IPS-18c (cell line): Measurements from ENCODE around the gene TMEM255A.

ENCODE experiments used
- H3K4me3 ChIP-seq: 2 replicates; pipeline ENCODE4 v1.7.0; 2013; ENCODE audit warnings: low read depth, mild to moderate bottlenecking, low read length, moderate library complexity; ENCODE audit not compliant: insufficient read depth
- H3K9me3 ChIP-seq: one replicate; pipeline ENCODE4 v1.6.1; 2013; ENCODE audit warnings: mild to moderate bottlenecking, low read length, moderate library complexity; ENCODE audit not compliant: control insufficient read depth, insufficient read depth

Gene TMEM255A

DNA sequence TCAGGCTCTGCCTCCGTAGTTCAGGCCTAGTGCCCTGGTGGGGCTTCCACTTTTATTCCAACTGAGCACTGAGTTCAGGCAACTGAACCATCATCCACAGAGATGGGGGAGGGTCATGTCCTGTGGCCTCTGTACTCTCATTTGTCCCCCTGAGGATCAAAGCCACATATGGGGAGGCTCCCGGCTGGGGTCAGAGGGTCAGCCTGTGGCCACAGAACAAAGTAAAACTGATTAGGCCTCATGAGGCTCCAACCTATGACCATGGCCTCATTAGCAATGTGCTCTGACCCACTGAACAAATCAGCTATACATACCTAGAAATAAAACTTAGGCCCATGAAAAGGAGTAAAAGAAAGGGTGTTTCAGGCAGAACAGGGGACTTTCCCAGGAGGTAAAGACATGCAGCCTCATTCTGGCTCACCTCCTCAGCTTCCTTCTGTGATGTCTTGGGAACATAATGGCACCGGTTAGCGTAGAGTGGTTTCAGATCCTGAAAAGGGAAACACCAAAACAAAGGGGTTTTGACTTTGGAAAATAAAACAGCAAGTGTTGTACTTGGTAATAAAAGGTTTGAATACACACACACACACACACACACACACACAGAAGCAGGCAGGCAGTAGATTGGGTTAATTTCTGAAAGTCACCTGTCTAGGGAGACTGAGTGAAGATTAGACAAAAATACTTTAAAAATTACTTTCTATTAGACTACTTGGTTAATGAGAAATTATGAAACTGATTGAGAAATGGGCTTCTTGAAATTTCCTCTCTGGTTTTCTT, 24.3 kb downstream of the TMEM255A start:
- Histone ChIP-seq H3K4me3 (no peak overlapping the region), H3K9me3 (peaks cover 5% of the 10 kb centered on the region)

DNA sequence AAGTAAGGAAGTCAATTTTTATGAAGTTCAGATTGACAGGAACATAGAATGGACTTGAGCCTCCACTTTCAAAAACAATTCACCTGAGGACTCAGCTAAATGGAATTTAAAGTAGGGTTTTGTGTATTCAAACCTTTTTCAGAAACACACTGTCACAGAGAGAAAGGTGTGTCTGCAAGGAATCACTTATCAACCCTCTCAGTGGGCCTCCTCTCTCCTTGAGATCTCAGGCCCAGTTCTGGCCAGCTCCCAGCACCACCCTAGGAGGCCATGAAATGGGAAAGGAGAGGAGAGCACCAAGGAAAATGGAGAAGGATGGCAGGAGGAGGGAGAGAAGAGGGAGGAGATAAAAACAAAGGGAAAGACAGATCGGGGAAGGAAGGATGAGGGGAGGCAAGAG, 28.6 kb downstream of the TMEM255A start:
- Histone ChIP-seq H3K9me3 (peaks cover 5% of the 10 kb centered on the region), H3K4me3 (no peak overlapping the region)

DNA sequence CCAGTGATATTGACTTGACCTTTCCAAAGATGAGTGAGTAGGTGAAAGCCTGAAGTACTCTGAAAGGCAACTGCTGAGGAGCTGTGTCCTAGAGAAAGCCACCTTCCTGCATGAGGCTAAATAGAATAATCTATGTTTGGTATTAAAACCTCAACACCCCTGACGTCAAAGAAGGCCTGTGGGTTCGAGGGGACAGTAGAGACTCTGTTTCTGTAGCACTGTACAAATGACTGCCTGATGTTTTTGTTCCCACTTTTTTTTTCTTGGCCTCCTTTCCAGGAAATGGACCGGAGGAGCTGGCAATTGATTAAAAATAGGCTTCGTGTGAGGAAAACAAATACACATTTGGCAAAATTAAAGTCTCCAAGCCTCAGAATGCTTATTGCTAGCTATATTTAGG, 29.5 kb downstream of the TMEM255A start:
- Histone ChIP-seq H3K9me3 (peaks cover 4% of the 10 kb centered on the region), H3K4me3 (no peak overlapping the region)

DNA sequence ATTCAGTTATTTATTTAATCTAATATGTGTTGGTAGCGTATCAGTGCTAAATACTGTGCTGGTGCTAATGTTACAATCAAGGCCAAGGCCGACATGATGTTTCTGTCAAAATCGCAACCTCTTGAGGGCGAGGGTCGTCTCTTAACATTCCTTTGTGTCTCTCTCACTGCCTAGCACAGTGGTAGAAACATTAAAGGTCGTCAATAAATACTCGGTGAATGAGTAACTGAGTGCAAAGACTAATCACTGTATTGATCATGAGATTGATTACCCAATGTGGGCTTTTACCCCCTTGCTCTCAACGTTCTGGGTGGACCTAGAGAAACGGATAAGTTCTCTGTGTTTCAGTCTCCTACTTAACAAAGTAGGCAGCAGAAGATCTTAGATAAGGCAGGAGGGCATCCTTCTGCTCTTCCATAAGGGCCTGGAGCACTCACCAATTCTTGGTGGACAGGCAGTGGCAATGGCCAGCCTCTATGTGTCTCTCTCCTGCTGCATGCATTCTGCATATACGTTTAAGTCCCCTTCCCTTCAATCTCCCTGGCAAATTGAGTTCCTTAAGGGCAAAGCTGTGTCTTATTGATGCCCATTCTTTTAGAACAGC, 30.1 kb downstream of the TMEM255A start:
- H3K4me3 ChIP-seq = no peak overlapping the region
- peaks cover 2% of the 10 kb centered on the region for H3K9me3 ChIP-seq

DNA sequence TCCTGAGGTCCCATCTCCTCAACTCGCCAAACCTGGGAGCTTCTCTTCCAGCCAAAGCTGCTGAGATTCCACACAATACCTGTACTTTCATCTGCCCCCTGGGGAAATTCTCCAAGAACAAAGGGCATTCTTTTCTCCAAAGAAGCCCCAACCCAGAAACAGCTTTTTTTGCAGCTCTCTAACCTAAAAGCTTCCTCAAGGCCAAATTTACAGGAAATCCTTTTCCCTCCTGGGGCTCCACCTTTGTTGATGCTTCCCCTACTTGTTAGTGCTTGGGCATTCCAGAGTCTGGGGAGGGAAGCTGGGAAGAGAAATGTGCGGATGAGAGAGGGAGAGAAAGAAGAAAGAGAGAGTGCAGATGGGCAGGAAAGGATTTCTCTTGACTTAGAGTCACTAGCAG, 36.3 kb downstream of the TMEM255A start:
- Histone ChIP-seq H3K4me3 (no peak overlapping the region), H3K9me3 (peaks cover 6% of the 10 kb centered on the region)

DNA sequence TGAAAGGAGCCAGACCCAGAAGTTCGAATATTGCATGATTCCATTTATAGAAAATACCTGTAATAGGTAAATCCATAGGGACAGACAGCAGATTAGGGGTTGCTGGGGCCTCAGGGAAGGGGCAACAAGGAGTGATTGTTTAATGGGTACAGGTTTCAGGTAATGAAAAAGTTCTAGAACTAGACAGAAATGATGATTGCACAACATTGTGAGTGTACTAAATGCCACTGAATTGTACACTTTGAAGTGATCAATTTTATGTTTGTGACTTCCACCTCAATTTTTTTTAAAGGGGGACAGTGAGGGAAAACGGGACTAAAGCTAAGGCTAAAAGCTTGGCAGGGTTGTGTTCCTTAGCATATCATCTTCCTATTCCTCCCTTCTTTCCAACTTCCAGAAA, 37.1 kb downstream of the TMEM255A start:
- H3K9me3 ChIP-seq = peaks cover 6% of the 10 kb centered on the region
- no peak overlapping the region for H3K4me3 ChIP-seq

DNA sequence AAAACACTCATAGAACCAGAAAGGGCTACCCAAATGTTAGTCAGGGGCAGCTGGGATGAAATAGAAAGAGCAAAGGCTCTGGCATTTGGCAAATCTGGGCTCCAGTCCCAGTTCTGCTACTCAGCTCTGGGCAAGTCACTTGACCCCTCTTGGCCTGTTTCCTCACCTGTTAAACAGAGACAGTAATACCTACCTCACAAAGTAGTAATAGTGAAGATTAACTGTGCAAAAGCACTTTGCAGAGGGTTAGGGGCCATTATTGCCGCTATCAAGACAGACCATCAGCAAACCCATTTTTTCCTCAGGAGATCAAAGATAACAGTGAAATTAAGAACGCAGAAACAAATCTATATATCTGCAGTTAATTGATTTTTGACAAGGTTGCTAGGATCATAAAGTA, 40.0 kb downstream of the TMEM255A start:
- no peak overlapping the region for H3K4me3 ChIP-seq
- peaks cover 9% of the 10 kb centered on the region for H3K9me3 ChIP-seq

DNA sequence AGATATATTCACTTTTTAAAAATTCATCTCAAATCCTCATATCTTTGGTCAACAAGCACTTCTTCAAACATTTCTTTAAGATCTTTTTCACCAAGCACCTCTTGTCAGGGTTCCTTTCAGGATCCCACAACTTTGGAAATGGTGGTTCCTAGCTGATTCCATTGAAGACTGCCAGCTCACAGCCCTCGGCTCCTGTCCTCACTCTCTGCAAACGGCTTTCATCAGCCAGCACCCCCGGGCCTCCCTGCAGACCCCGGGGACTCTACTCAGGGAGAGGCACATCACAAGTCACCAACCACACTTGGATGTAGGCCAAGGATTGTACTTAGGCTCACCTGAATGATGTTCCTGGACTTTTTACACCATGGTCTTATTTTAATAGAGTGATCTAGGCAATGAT, 40.7 kb downstream of the TMEM255A start:
- H3K9me3 ChIP-seq = peaks cover 6% of the 10 kb centered on the region
- no peak overlapping the region for H3K4me3 ChIP-seq

DNA sequence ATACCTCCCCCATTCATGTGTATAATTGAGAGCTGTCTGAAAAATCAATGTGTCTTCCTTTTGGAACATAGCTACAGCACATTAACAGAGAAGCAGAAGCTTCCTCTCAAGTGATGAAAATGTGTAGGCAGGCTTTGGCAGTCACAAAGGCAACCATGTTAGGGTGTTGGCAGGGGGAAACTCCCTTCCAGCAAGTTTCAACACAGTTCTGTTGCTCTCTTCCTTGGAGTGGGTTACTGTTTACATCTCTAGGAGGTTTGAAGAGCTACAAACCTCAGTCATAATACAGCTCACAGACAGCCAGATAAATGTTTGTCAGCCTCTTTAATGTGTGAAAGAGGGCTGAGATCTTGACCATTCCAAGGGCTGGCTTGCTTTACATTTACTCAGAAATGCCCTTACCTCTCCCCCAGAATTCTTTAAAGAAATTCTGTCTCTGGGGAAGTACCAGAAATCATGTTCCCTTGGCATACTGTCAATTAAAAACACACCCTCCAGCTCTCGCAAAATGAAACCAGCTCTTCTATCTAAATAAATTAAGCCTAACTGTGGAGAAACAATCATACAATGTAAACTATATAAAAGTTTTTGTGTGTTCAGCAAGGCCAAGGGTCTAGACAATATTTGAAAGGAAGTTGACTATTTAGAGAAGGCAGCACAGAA, 41.8 kb downstream of the TMEM255A start:
- Histone ChIP-seq H3K4me3 (no peak overlapping the region), H3K9me3 (peaks cover 6% of the 10 kb centered on the region)

DNA sequence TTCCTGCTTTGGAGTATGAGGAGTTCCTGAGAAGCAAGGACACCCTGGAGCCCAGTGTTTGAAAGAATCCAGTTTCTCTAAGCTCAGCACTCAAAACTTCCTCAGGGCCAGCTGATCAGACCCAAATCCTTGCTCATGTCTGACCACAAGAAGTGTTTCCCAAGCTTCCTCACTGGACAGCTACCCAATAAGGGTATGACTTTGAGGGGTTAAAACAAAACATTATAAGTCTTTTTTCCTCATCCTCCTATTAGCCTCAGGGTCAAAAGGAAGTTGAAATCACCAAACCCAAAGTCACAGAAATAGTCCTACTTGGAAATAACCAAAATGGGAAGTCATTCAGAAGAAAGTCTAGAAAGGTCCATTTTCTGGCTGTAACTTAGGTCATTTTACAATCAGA, 46.9 kb downstream of the TMEM255A start:
- Histone ChIP-seq H3K4me3 (no peak overlapping the region), H3K9me3 (peaks cover 3% of the 10 kb centered on the region)

DNA sequence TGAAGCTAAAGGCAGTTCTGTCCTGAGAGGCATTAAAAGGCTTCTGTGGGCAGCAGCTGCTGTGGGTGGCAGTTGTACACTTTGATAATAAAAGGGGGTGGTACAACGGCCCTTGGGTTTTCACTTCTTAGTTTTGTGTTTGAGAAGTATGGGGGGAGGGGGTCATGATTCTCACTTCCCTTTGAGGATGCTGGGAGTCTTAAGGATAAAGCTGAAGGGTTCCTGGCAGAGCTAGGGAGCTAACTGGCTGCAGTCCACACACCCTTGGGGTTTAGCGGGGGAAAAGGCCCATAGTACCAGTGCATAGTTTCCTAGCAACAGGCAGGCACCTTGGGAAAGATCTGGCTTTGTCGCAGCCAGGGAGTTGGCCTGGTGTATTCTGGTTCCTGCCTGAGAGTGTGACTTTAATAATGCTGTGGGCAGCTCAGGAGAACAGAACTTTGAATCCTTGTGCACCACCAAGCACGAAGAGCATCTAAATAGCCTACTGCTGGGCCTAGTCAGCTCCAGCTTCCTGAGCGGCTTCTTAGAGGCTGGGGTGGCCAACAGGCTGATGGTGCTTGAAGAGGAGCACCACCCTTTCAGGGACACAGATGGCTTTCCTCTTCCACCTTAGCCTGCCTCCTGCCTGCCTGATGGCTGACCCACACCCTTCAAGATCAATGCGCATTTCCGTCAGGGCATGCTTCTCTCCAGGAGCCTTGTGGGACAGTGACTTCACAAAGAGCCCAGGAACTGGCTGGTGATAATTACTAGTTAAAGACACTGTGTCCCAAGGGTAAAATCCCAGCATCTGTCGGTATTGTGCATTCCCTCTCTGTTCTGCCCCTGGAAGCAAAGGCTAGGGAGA, 48.2 kb downstream of the TMEM255A start:
- Histone ChIP-seq H3K4me3 (no peak overlapping the region; the same call in 1 of the 2 replicates), H3K9me3 (peaks cover 2% of the 10 kb centered on the region)

DNA sequence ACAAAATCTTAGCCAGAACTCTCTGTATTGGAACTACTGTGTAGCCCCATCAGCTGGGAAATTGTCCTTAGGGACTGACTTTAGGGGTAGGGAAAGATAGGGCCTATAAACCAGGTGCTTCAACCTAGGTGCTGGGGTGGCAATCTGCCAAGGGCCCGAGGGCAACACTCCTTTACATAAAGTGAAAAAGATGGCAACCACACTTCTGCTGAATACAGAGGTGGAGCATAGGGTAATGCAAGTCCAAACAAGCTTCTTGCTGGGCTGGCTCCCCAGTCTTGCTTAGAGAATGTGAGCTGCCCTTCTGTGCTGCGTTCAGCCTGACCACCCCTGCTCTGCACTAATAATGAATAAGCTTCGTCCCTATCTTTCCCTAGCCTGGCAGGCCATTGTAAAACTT, 50.9 kb downstream of the TMEM255A start:
- H3K9me3 ChIP-seq = no peaks in the 10 kb centered on the region

DNA sequence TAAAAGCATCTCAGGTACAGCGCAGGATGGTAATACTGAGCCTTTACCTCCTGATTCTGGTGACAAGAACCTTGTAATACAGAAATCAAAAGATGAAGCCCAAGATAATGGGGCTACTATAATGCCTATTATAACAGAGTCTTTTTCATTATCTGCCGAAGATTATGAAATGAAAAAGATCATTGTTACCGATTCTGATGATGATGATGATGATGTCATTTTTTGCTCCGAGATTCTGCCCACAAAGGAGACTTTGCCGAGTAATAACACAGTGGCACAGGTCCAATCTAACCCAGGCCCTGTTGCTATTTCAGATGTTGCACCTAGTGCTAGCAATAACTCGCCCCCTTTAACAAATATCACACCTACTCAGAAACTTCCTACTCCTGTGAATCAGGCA, 57.5 kb downstream of the TMEM255A start:
- Histone ChIP-seq H3K9me3 (no peaks in the 10 kb centered on the region), H3K4me3 (no peak overlapping the region)

More for the DNA sequence above, 50.9 kb downstream of the TMEM255A start:
- H3K4me3 ChIP-seq = no peak overlapping the region

DNA sequence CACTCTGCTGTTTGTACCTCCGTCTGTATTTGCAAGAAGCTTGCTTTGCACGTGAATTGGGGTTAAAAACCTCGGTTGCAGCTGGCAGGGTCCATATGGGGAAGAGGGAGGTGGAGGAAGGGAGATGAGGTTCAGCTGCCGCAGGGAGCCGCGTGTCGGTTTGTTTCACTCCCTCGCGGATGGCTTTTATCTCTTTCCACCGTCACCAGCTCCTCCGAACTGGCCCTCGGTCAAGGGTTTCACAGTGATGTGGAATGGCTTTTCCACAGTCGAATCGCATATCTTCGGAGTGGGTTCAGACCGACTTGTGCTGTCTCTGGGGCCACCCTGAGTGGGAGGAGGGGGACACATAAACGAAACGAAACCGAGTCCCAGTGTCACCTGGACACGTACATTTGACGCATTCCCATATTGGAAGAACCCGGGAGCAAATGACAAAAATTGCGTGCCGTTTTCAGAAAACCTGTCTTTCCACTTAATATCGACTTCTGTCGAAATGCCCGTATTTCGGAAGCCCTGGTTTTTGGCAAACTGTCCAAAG, 59.7 kb downstream of the TMEM255A start:
- Histone ChIP-seq H3K4me3 (peak overlapping the region; percentile 64), H3K9me3 (no peaks in the 10 kb centered on the region)

DNA sequence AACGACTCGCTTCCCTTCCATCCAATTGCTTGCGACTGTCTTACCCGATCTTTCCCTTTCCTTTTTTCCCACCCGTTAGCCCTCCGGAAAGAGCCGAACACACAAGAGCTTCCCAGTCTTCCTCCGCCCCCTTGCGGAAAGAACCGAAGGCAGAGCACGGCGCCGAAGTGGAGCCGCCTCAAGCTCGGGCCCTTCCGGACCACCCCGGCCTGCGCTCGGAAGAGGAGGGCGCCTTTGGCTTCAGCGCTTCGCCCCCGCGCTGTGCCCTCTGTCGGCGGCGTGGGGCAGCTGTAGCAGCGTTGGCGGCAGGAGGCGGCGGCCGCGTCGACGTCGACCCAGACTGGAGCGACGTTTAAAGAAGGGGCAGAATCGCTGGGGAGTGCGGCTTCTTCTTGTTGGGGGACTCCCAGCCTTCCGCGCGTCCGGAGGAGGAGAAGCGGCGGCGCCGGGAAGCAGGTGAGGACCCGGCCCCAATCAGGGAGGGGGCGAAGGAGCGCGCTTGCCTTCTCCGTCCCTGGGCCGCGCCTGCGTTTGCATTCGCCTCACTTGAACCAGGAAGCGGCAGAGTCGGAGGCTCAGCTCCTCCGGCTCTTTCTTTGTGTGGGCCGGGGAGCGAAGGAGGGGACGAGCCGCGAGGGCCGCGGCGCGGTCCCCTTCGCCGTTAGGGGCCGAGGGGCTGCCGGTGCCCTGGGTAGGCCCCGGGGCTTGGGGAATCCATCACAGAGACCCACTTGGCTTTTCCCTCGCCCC, 60.6 kb downstream of the TMEM255A start, which contains the start of gene ZBTB33:
ZBTB33 (plus strand) TSS at position 291 of the 750 bp plus-strand sequence. CDS start 2,604 bp downstream, outside the sequence.
- peak within 1 kb of the TSS; percentile 64 for H3K4me3 ChIP-seq
- H3K9me3 ChIP-seq = no peaks in the 10 kb centered on the region

DNA sequence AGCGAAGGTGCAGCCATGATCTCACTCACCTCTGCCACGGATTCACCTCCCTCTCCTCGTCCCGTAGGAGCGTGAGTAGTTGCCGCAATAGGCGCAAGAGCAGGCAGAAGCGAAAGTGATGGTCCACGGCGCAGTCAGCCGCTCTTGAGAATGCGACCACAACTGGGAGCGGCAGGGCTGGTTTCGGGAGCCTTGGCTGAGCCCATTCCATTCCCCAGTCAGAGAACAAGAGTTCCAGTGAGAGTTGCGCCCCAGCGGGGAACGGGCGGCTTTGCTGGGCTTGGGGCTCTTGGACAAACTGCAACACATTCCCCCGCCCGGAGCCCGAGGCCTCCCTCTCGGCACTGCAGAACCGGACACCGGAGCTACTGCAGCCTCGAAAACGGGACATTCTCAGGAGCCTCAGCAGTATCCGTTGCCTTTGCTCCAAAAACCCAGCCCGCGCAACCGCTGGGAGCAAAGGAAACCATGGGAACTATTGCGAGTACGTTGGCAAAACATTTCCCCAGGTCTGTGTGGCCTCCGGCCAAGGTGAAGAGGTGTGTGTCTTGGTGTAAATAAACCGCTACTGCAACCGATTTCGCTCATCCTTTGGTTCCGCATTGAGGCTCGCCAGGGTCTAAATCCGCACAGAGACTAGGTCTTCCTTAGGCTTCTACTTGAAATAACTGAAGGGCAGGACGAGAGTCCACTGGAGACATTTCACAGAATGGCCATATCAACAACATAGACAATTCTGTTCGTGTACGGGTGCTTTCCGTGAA, 66.3 kb downstream of the TMEM255A start:
- H3K4me3 ChIP-seq = peak overlapping the region; percentile 57
- no peaks in the 10 kb centered on the region for H3K9me3 ChIP-seq
